Caco-2 (cell line): ENCODE measurements around the gene OSBPL1A. TPM values are rescaled to one million over a fixed set of nuclear protein-coding genes. Genes with fewer than 3 reads are reported as not detected.

Experiments
- BruUV-seq: library from RNA; stranded (reverse); fragments of 400-500 nt; replicated peaks from 2 replicates; lab custom pipeline; 2021; lab: Mats Ljungman, UMichigan
- CTCF ChIA-PET: fragments of 300-600 bp; sonication (Branson Sonifier 250); formaldehyde crosslinking; loops from one replicate; lab custom pipeline; 2022; ENCODE audit warnings: antibody characterized with exemption; lab: Charles Lee
- POLR2A ChIA-PET: fragments of 300-600 bp; sonication (Branson Sonifier 250); formaldehyde crosslinking; loops from one replicate; lab custom pipeline; 2022; ENCODE audit warnings: antibody characterized with exemption; lab: Charles Lee
- DNase-seq, 2 experiments: peaks; one replicate each; pipeline versions ENCODE4 v3.0.0 to v3.0.0-alpha.2; 2020 to 2022
- H3K27me3 ChIP-seq: replicated peaks from 2 replicates; pipeline ENCODE4 v1.6.0; 2011; ENCODE audit warnings: low read length; ENCODE audit not compliant: control insufficient read depth, insufficient read depth
- H3K36me3 ChIP-seq: 2 replicates; pipeline ENCODE4 v1.5.1; 2011; ENCODE audit warnings: low read length; ENCODE audit not compliant: control insufficient read depth, insufficient read depth
- H3K4me1 ChIP-seq: fragments of 250-450 bp; sonication (Bioruptor Pico); 2 replicates; pipeline ENCODE4 v1.5.1; 2020; ENCODE audit warnings: mild to moderate bottlenecking
- H3K4me3 ChIP-seq: 2 replicates; pipeline ENCODE4 v1.5.1; 2011; ENCODE audit warnings: low read depth, mild to moderate bottlenecking, control low read depth, low read length
- H3K9me3 ChIP-seq: fragments of 250-450 bp; sonication (Bioruptor Pico); 2 replicates; pipeline ENCODE4 v1.5.1; 2020; ENCODE audit warnings: mild to moderate bottlenecking, moderate library complexity
- H3K27ac Mint-ChIP-seq: one replicate; pipeline ENCODE4 v1.8.0; 2022; ENCODE audit warnings: mixed read lengths; ENCODE audit not compliant: unreplicated experiment
- H3K27me3 Mint-ChIP-seq: one replicate; pipeline ENCODE4 v1.8.0; 2022; ENCODE audit warnings: mixed read lengths; ENCODE audit not compliant: insufficient read depth, unreplicated experiment
- H3K36me3 Mint-ChIP-seq: one replicate; pipeline ENCODE4 v1.8.0; 2022; ENCODE audit warnings: mild to moderate bottlenecking, mixed read lengths; ENCODE audit not compliant: insufficient read depth, unreplicated experiment
- H3K4me1 Mint-ChIP-seq: one replicate; pipeline ENCODE4 v1.8.0; 2022; ENCODE audit warnings: low read depth, mixed read lengths; ENCODE audit not compliant: unreplicated experiment
- H3K4me3 Mint-ChIP-seq: one replicate; pipeline ENCODE4 v1.8.0; 2022; ENCODE audit warnings: mild to moderate bottlenecking, moderate library complexity, mixed read lengths; ENCODE audit not compliant: unreplicated experiment
- H3K9me3 Mint-ChIP-seq: one replicate; pipeline ENCODE4 v1.8.0; 2022; ENCODE audit warnings: mixed read lengths; ENCODE audit not compliant: unreplicated experiment
- CTCF ChIP-seq, 2 experiments: fragments of 200-600 bp in 1 of 2; IDR thresholded peaks; 1 replicate in 1 of 2; 2 replicates in 1 of 2; pipeline versions ENCODE4 v1.5.1 to v1.8.0; 2011 to 2022; ENCODE audit warnings: antibody characterized with exemption in 1 of 2, control low read depth in 1 of 2, inconsistent platforms in 1 of 2, low read depth in 1 of 2, low read length in 1 of 2, mild to moderate bottlenecking in 1 of 2, moderate library complexity in 1 of 2; ENCODE audit not compliant: insufficient read depth in 1 of 2, severe bottlenecking in 1 of 2, unreplicated experiment in 1 of 2
- intact Hi-C: fragments of 100-400 bp; cut with micrococcal nuclease; formaldehyde crosslinking; loops from one replicate; pipeline ENCODE4 v1.10.0; 2022; ENCODE audit not compliant: unreplicated experiment
- total RNA-seq: library from RNA; stranded (reverse); gene quantifications from 2 replicates; pipeline ENCODE4 v1.2.3, GENCODE V29; 2022

The OSBPL1A gene
- total RNA-seq, 1 experiment from 2014 or later, result 15.7 TPM

GRCh38 chr18:24266131-24266530, 131.5 kb downstream of the OSBPL1A start:
- ChIA-PET POLR2A (no interaction called here), CTCF (no interaction called here)
- DNase-seq, result no peak
- TF ChIP-seq CTCF (IDR thresholded peaks at IDR 0.05; ENCODE audit: insufficient read depth in 1 of 2, low read depth in 1 of 2, low read length in 1 of 2, severe bottlenecking in 1 of 2, unreplicated experiment in 1 of 2), result no peak
- Mint-ChIP-seq H3K27ac (no peak overlapping the region), H3K27me3 (no peaks in the 10 kb centered on the region), H3K4me3 (no peak overlapping the region), H3K36me3 (peaks cover 2% of the 10 kb centered on the region), H3K9me3 (no peaks in the 10 kb centered on the region), H3K4me1 (peaks cover 11% of the 10 kb centered on the region)
- no peaks in the 10 kb centered on the region for H3K36me3 ChIP-seq
- intact Hi-C loops, result no loop called here
- no peak overlapping the region for H3K4me3 ChIP-seq
- H3K9me3 ChIP-seq, result no peaks in the 10 kb centered on the region
- H3K4me1 ChIP-seq, result no peaks in the 10 kb centered on the region
- BruUV-seq, result no TSS peak
- H3K27me3 ChIP-seq, result no peaks in the 10 kb centered on the region

GRCh38 chr18:24265502-24266064, 132.0 kb downstream of the OSBPL1A start:
- CTCF ChIA-PET, result no interaction called here
- no peak for DNase-seq
- no peaks in the 10 kb centered on the region for H3K36me3 Mint-ChIP-seq
- Histone ChIP-seq H3K36me3 (no peaks in the 10 kb centered on the region), H3K4me1 (no peaks in the 10 kb centered on the region), H3K9me3 (no peaks in the 10 kb centered on the region), H3K4me3 (no peak overlapping the region), H3K27me3 (no peaks in the 10 kb centered on the region)
- no peaks in the 10 kb centered on the region for H3K27me3 Mint-ChIP-seq
- no peak overlapping the region for H3K27ac Mint-ChIP-seq
- intact Hi-C loops, result no loop called here
- no peaks in the 10 kb centered on the region for H3K9me3 Mint-ChIP-seq
- TF ChIP-seq CTCF (IDR thresholded peaks at IDR 0.05; ENCODE audit: insufficient read depth in 1 of 2, low read depth in 1 of 2, low read length in 1 of 2, severe bottlenecking in 1 of 2, unreplicated experiment in 1 of 2), result no peak
- no peak overlapping the region for H3K4me3 Mint-ChIP-seq
- H3K4me1 Mint-ChIP-seq, result peaks cover 11% of the 10 kb centered on the region
- BruUV-seq, result no TSS peak
- POLR2A ChIA-PET, result no interaction called here

GRCh38 chr18:24263050-24263449, 134.6 kb downstream of the OSBPL1A start:
- DNase-seq, result no peak
- intact Hi-C loops, result no loop called here
- POLR2A ChIA-PET, result no interaction called here
- Mint-ChIP-seq H3K27ac (no peak overlapping the region), H3K27me3 (no peaks in the 10 kb centered on the region), H3K4me1 (no peaks in the 10 kb centered on the region), H3K36me3 (no peaks in the 10 kb centered on the region), H3K9me3 (no peaks in the 10 kb centered on the region), H3K4me3 (no peak overlapping the region)
- Histone ChIP-seq H3K36me3 (no peaks in the 10 kb centered on the region), H3K27me3 (no peaks in the 10 kb centered on the region), H3K4me3 (no peak overlapping the region), H3K9me3 (no peaks in the 10 kb centered on the region), H3K4me1 (no peaks in the 10 kb centered on the region)
- CTCF ChIA-PET, result no interaction called here
- no peak for TF ChIP-seq CTCF (IDR thresholded peaks at IDR 0.05; ENCODE audit: insufficient read depth in 1 of 2, low read depth in 1 of 2, low read length in 1 of 2, severe bottlenecking in 1 of 2, unreplicated experiment in 1 of 2)
- BruUV-seq, result no TSS peak
